Prostate gland (tissue), 2 donors: Measurements from ENCODE around the gene TENT5A.

Experiments
- POLR2A ChIP-seq: fragments of 450-650 bp; IDR thresholded peaks from one replicate; pipeline ENCODE4 v1.6.1; 2016; ENCODE audit warnings: antibody characterized with exemption, mild to moderate bottlenecking
- TF ChIP-seq, protein P1 (sequence below), 4 experiments: fragments of 200-600 bp in 2 of 4; fragments of 450-650 bp in 2 of 4; sonication (generic) in 2 of 4; IDR thresholded peaks; 1 replicate in 3 of 4; 2 replicates in 1 of 4; pipeline ENCODE4 v1.5.1; 2016 to 2019; ENCODE audit warnings: antibody characterized with exemption in 4 of 4, mild to moderate bottlenecking in 2 of 4, moderate library complexity in 2 of 4

DNA sequence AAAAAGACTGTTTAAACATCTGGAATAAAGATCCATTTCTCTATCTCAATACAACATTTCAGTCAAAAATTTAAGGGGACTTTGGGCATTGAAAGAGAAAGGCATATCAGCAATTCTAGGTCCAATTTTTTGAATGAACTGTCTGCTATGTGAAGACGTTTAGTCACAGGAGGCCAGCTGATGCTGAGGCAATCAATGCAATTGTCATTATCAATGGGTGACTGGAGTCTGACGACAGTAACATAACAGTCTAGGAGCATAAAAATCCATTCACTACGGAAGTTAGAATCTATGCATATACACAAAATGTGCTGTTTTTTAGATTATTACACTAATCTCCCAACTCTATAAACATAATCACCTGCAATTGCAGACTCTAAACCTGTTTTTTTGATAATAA lies 37.8 kb downstream of the TENT5A start:
- TF ChIP-seq, protein P1, sequence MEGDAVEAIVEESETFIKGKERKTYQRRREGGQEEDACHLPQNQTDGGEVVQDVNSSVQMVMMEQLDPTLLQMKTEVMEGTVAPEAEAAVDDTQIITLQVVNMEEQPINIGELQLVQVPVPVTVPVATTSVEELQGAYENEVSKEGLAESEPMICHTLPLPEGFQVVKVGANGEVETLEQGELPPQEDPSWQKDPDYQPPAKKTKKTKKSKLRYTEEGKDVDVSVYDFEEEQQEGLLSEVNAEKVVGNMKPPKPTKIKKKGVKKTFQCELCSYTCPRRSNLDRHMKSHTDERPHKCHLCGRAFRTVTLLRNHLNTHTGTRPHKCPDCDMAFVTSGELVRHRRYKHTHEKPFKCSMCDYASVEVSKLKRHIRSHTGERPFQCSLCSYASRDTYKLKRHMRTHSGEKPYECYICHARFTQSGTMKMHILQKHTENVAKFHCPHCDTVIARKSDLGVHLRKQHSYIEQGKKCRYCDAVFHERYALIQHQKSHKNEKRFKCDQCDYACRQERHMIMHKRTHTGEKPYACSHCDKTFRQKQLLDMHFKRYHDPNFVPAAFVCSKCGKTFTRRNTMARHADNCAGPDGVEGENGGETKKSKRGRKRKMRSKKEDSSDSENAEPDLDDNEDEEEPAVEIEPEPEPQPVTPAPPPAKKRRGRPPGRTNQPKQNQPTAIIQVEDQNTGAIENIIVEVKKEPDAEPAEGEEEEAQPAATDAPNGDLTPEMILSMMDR (IDR thresholded peaks at IDR 0.05), result no peak
- TF ChIP-seq POLR2A, result no peak
